IPS-NIHi11 (cell line): ENCODE data around the gene TMEM255B.

Source experiments
- DNase-seq: peaks from one replicate; pipeline ENCODE4 v3.0.0; 2012; ENCODE audit warnings: mixed read lengths, low spot score

Gene TMEM255B

DNA sequence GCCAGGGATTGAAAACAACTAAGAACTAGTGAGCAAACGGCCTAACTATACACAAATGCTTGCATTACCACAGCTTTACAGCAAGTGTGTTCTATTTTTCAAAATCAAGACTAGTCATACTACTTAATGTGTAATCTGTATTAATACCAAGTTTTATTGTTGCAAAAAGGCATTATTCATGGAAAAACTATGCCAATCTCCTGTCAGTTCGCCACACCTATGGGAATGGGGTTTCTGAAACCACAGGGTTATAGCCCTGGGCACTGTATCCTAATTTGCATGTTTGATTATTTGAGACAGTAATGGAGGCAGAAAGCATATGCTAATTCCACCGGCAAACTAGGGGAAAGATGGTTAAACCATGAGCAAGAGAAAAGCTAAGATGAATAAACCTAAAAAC is 90.5 kb downstream of the TMEM255B start:
- DNase-seq = no peak

DNA sequence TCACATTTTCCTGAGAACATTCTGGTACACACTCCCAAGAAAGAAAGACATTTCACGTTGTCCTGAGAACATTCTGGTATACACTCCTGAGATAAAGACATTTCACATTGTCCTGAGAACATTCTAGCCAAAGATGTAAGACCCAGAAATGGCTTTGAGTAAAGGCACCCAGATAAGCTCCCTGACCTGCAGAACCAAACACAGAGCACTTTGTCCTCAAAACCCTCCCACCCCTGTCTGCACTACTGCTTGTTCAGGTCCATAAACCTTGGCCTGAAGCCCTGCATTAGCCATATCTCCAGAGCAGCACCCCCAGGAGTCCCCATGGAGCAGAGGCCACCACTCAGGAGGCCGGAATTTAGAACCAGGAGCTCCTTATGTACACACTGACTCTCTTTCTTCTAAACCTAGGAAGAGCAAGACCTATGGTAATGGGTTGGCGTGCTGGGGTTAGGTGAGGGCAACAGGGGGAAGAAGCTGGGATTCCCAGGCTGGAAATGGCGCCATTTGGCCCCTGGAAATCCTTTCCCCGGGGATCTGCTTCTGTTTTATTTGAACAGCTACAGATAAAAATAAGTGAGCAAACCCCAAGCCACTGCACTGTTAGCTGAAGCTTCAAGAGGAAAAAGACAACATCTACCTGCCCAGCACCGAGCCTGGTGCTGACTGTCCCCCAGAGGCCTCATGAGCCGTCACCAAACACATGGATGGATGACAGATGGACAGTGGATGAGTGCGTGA is 91.1 kb downstream of the TMEM255B start:
- DNase-seq = no peak

DNA sequence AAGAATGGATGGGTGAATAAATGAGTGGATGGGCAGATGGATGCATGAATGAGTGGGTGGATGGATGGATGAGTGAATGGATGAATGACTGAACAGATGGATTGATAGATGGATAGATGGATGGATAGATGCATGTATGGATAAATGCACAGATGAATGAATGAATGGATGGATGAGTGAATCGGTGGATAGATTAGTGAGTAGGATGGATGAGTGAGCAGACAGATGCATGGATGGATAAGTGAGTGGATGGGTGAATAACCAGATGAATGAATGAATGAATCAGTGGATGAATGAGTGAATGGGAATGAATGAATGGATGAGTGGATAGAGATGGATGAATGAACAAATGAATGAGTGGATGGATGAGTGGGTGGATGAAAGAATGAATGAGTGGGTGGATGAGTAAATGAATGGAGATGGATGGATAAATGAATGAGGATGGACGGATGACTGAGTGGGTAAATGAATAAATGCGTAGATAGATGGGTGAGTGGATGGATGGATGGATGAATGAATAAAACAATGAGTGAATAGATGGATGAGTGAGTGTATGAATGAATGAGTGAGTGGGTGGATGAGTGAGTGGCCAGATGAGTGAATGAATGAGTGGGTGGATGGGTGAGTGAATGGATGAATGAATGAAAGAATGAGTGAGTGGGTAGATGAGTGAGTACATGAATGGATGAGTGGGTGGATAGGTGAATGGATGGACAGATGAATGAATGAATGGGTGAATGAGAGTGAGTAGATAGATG is 91.9 kb downstream of the TMEM255B start:
- no peak for DNase-seq

DNA sequence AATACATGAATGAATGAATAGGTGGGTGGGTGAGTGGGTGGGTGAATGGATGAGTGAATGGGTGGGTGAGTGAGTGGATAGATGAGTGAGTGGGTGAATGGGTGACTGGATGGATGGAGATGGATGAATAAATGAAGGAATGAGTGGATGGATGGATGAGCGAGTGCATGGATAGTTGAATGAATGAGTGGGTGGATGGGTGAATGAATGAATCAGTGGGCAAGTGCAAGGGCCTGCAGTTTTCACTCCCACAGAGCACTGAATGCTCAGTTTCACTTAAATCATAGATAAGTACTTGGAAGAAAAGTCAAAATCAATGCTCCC is 92.4 kb downstream of the TMEM255B start:
- DNase-seq = no peak

DNA sequence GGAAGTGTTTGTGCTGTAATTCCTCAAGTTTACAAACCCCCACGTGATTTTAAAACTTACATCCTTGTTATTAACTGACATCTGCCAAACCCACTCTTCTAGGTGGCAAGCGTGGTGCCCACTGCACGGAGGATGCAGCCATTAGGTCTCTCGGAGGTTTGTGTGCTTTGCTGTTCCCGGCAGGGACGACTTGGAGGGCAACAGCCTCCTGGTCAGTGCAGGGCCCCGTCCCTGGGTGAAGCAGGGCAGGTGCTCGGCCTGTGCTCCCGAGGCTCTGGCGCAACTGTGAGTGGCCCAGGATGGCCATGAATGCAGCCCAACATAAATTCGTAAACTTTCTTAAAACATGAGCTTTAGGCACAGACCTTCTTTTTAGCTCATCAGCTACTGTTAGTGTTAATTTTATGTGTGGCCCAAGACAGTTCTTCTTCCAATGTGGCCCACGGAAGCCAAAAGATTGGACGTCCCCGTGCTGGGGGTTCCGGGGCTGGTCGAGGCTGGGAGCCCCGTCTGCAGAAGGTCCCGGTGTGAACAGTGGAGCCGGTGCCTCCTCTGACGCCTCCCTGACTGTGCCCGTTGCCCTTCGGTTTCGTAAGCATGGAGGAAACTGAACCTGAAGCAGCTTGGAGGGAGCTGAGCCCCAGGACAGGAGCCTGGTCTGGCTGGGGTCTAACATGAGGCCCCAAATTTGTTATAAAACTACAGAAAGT is 93.0 kb downstream of the TMEM255B start:
- DNase-seq = no peak

DNA sequence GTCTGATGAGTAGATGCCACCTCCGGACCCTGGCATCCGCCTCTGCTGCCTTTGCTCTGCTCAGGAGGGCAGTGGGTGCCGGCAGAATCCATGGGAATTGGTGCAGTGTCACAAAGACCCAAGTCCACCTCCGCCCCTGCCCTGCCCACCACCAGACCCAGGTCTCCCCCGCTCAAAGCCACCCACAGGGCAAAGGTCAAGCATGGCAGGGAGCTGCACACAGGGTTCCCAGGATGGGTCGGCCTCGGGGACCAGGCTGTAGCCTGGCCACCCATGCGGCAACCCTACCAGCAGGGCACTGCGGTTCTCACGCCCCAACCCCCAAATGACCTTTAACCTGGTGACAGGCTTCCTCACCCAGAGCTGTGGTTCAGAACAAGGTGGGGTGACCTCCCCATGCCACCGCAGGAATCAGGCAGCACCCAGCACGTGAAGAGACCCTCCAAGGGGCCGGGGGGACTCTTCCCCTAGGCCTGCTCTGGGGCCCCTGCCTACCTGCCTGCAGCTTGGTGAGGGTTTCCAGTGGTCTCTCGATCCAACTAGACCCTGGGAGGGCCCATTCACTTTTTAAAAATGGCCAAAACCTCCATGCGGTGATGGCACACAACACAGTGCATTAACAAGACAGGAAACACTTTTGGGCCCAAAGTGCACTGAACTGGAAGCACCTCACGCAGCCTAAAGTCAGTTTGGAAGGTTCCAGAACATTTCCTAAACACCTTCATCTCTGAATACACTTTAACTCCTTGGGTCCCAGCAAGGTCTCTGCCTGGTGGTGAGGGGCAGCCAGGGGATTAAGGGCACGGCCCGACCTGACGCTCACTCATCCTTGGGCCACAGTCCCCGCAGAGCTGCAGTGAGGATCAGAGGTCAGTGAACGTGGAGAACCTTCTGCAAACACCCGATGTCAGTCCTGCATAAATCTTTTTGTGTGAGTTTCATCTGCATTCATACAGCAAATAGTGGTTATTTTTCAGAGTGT is 93.8 kb downstream of the TMEM255B start:
- no peak for DNase-seq

DNA sequence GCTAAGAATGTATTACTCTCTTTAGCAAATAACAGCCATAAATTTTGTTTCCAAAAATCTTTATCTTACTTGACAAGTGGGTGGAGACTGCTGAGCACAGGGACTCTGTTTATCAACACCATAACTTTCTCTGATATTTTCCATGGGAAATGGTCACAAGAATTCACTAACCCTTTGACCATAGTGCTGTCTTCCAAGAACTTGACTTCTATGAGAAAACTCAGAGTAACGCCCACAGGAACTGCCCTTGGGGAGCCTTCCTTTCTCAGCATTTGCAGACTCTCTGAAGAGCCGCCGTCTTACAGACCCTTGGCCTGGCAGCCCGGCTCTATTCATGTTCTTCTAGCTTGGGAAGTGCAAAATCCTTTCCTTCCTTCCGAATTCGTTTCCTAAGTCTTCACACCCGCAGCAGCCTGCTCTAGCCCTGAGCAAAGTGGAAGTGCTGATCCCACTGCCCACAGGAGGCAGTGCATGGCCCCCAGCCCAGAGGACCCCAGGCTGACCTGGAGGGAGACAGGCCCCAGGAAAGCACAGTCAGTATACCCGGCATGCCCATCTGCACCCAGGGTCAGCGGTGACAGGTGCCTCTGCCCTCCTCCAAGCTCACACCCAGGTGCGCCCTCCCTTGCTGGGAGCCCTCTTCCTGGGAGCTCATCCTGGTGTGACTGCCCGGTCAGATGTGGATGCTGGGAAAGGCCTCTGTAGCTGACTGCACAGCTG is 94.7 kb downstream of the TMEM255B start:
- peak; percentile 18 for DNase-seq

DNA sequence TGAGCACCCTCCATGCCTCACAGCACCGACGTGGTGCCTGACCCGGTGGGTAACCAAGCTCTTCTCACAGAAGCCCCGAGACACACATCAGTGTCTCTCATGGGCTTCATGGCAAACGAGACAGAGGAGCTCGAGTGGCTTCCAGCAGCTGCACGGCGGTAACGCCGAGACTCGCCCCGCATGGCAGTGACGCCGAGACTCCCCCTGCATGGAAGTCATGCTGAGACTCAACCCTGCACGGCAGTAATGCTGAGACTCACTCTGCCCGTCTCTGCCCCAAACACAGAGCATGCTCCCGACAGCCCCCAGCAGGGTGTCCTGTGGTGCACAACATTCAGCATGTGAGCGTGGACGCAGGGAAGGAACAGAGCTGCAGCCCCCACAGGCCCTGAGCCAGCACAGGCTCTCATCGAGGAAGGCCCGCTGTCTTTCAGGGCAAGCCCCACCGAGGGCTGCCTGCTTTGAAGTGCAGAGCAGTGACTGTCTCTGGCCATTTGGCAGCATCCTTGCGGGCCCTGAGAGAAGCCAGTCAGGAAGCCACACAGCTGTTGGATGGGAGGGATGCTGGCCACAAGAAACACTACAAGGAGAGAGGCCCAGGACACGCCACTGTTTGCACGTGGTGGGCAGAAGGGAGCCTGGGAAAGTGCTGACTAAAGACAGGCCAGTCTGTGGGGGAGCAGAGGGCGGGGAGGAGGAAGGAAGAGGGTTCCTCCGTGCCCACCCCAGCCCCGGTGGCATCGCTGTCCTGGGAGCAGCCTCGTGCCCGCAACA is 95.4 kb downstream of the TMEM255B start:
- no peak for DNase-seq

DNA sequence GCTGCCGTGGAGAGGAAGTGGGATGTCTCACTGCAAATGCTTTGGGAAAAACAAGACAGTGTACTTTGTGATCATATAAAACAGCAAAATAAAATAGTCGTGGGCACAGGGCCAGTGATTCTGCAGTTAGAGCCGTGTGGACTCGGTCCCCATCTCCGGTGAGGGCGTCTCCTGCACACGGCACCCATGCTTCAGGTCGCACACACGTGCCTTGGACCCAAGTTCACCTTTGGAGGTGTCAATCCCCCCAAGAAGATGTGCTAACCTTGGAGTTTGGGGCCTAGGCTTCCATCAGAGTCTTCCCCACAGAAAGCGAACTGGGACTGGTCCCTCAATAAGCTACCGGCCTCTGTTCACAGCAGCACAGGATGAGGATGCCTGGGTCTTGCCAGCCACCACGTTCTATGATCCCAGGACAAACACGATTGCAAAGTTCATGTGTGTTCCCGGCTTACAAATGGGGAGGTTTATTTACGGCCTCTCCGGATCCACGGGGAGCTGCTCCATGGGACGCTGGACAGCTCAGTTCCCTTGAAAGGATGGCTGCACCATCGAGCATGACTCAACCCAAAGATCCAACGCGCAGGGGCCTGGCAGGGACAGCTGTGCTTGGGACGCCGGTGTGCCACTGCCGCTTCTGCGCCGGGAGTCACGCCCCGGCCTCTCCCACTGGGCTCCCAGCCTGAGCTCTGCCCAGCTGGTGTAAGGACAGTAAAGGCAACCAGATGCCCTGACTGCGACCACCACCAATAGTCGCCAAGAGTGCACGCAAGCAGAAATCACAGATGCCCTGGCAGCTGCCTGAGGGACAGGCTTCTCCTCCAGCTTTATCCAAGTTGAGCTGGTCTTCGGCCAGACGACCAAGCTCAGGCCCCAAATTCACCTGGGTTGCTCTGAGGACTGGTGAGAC is 96.2 kb downstream of the TMEM255B start:
- DNase-seq = no peak

DNA sequence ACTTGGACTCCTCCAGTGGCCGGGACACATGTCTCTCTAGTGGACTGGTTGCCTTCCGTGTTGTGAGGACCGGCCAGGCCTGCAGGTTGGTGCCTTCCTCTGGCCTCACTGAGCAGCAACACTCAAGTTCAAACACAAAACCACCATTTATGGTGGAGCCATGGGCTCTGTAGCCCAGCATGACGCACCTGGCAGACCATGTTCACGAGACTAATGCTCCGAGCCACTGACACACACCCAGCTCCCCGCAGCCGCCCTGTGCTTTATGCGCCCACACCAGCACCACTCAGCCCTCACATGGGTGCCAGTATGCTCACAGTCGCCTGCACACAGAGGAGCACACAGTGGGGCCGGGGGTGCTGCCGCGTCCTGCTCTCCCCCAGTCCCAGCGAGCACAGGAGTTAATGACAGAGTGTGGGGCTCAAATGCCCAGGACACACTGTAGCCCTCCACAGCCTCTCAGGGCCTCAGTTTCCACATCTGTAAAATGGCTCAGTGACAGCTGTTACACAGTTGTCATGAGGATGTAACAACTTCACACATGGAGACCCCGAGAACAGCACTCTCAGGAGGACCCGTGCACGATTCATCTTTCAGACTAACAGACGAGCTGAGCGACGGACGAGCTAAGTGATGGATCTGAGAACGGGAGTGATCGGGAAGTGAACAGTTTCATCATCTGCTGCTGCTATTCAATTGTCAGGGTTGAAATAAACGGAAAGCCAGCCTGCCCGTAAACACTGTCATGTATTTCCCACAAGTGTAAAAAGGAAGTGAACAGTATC is 97.1 kb downstream of the TMEM255B start:
- no peak for DNase-seq

DNA sequence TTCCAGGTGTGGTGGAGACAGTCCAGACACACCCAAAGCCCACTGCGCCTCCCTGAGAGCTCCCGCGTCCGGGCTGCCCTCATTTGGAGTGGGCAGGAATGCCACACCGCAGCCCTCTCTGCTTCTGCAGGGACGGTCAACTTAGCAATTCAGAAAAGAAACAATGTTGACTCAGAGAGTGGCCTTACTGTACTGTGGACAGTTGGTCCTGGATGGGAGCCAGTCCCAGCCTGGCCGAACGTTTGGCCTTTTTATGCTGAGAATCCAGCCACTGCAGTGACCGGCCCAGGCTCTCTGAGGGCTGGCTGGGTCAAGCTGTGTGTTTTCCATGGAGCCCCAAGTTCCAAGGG is 97.7 kb downstream of the TMEM255B start:
- no peak for DNase-seq

DNA sequence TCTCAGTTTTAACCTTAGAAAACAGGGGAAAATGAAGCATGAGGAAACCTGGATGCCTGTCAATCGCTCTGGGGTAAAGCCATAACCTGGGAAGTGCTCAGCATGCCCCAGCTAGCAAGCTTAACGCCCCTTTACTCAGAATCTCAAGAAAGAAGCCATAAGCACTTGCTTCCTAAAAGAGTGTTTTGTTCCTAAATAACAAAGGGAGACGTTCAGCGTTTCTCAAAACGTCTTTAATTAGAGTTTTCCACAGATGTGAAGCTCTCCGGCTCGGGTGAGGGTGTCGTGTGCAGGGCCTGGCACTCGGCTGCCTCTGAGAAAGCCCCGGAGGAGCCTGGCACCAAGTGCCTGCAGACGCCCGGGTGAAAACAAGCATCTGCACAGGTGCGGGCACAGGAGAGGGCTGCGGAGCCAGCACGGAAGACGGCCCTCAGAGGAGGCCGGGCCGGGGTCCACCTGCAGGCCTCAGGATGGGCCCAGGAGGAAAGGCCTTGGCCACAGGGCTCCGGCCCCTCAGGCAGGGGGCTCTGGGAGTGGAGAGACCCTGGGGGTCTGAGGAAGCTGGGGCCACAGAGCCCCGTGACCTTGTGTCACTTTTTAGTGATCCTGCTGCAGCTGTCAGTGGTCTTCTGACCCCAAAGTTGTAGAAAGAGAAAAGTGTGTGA is 98.6 kb downstream of the TMEM255B start:
- no peak for DNase-seq

DNA sequence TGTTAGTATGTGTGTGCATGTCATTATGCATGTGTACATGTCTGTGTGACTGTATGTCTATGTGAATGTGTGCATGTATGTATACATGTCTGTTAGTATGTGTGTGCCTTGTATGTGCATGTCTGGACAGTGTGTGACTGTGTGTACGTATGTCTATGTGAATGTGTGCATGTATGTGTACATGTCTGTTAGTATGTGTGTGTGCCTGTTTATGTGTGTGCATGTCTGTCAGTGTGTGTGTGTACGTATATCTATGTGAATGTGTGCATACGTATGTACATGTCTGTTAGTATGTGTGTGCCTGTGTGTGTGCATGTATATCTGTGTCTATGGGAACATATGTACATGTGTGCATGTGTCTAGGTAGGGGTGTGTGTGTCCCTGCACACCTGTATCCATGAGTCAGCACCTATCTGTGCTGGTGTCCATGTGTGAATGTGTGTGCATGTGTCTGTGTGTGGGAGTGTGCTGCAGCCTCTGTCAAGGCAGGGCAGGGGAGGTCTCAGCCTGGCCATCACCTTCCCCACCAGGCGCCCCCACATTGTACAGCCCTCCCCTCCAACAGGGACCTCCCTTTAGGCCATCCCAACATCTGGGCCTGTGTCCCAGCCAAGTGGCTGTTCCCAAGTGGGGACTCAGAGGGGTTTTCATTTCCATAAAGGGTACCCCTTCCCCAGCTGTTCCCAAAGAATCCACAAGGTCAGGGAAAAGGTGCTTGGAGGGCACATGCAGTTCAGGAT is 100.5 kb downstream of the TMEM255B start:
- DNase-seq = no peak

DNA sequence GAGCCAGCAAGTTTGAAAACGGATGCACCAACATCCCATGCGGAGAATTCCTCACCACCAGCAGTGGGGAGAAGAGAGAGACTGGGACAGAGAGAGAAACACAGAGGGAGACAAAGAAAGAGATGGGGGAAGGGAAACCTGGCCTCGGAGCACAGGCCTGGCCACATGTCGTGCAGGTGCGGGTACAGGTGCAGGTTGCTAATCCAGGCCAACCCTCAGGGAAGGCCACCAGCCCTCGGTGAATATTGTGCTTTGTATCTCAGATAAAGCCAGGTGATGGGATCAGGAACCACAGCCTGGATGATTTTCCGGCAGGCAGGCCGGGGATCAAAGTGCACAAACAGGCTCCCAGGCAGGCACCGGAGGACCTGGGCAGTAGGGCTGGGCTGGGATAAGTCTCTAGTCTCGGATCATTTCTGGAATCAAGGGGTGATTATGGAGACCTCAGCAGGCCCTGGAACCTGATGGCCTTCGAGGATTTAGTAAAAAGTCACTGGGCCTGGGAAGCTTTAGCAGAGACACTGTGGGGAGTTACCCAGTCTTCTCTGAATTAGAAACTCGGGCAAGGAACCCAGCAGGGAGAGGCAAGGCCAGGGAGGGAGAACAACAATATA is 101.1 kb downstream of the TMEM255B start:
- DNase-seq = no peak

DNA sequence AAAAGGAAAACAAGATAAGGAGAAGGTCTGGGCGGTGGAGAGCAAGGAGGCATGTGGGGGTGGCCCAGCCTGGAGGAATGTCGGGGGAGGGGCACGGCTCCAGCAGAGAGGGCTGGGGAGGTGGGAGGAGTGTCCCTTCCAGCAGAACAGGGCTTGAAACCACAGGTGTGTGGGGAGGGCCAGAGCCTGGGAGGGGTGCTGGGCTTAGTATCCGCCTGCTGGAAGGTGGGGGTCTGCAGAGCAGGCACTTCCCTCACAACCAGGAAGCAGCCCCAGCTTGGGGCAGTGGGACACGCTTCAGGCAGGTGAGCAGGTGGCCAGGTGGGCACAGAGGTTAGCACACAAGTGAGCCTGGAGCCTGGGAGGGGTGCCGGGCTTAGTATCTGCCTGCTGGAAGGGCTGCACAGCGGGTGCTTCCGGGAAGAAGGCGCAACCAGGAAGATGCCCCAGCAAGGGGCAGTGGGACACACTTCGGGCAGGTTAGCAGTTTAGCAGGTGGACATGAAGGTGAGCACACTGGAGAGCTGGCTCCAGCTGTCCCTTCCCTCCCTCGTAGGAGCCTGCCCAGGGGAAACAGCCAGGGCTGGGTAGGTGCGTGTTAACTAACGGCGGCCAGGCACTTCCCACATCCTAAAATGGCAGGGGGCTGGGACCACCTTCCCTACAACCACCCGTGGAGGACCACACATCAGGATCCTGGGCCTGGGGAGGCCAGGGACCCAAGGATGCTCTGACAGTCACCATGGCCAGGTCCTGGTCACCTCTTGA is 101.8 kb downstream of the TMEM255B start:
- peak; percentile 80 for DNase-seq

DNA sequence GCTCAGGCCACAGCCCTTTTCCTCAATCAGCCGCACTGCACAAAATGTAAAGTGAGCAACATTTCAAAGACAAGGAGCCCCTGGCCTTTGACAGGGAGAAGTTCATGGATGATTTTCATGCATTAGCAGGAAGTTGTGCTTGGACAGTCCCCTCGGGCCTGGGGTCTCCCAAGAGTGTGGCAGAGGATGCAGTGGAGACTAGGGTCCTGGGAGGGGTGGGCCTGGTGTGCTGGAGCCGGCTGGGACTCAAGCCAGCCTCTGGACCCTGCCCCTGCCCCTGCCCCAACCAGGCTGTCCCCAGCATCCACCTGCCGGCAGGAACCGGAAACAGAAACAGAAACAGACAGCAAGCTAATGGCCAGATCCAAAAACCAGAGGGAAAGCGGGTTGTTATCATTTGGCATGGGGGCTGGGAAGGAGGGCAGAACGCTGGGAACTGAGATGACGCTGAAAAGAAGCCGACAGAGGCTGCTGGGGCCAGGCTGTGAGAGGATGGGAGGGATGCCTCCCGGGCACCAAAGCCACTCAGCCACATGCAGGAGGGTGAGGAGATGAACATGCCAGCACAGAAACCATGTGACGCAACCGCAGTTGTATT is 102.5 kb downstream of the TMEM255B start:
- no peak for DNase-seq
